Stimulated activated CD4-positive, alpha-beta T cell treated with anti-CD3 and anti-CD28 coated beads, TNF-alpha, amount 100 ng/mL, for 4 hours (primary cell): ENCODE results near the gene SYNE1.
"Not testable (repeated sequence)": the region's sequence is repeated elsewhere in the genome, so short reads cannot be mapped to it uniquely, and the experiment has no call there.

Experiments
- DNase-seq, 3 experiments: peaks; one replicate each; pipeline ENCODE4 v3.0.0-alpha.2; 2020; ENCODE audit warnings: low read depth in 3 of 3

Gene SYNE1

GRCh38 chr6:152099446-152100182 is 537.5 kb downstream of the SYNE1 start:
- DNase-seq: no peak

GRCh38 chr6:152098683-152099082 is 538.5 kb downstream of the SYNE1 start:
- DNase-seq: no peak

DNA sequence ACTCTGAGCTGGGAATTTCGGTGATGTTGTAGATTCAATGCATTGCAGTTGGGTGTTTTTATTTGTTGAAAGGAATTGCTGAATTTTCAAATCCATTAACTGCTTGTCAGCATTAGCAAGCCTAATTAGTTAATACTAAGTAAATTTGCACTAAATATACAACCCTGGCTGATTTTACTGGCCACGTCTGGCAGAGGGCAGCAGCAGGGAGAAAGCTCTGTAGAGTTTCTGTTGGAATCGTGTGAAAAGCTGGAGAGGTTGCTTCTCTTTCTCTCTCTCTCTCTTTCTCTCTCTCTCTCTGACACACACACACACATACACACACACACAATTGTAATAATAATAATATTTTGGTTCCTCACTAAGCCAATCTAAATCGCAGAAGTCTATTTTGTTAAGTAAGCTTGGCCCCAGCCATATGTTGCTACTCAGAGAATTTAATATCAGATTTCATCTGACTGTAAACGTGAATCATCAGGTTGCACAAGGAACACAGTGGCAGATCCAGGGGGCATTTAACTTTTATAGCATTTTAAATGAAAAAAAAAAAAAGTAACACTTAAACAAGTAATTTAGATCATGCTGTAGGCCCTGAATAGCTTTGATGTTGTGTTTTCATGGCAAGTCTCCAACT is 540.2 kb downstream of the SYNE1 start:
- DNase-seq: no peak

GRCh38 chr6:152094992-152095592 is 542.1 kb downstream of the SYNE1 start:
- DNase-seq: no peak

- no peak for DNase-seq
Measured at GRCh38 chr6:152094276-152094675, 542.9 kb downstream of the SYNE1 start.

- no peak for DNase-seq
Measured at GRCh38 chr6:152093711-152094110, 543.5 kb downstream of the SYNE1 start.

DNA sequence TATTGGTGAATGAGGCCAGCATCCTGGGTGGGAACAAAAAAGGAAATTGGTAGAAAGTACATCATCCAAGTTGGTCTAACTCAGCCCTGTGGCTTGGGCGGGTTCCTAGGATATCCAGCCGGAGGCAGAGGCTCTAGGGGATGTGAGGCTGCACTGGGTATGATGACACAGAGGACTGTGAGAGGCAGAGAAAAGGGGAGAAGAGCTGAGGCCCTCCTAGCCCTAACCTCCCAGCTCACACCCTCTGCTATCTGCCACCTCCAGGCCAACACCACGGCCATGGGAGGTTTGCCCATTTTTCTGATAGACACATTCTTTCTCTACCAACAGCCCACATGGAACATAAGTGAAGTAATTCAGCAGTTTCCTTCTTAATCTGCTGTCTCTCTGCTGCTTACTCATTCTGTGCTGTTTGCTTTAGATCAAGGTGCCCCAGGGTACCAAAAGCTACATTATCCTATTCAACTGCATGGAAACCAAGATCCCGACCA is 545.3 kb downstream of the SYNE1 start:
- no peak for DNase-seq

DNA sequence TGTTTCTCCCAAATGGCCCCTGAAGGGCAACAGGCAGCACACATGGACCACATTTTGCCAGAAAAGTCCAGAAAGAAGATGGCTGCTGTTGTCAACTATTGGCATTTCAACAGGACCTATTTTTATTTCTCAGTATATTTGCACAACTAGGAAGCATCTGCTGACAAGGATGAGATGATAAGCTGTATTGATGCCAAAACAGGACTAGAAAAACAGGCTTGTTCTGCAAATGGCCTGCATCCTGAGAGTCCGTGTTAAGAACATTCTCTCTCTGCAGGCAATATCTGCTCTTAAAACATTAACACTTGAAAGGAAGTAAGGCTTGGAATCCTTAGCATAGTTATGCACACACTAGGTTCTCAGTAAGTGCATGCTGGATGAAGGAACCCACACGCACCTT is 546.0 kb downstream of the SYNE1 start:
- no peak for DNase-seq

DNA sequence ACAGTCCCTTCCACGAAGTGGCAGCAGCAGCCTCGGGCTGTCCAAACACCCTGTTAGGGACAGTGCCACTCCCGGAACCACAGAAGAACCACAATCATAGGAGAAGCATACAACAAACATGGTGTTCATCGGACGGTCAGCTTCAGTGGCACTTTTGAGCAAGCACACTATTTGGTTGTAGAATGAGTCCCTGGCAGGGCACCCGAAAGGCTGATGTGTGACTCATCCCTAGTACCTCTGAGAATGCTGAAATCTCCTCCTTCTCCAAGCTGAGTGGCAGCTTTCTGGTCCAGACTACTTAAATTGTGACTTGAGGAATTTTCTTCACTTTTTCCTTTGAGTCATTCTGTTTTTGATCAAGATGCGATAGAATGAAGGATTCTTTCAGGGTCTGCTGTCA is 547.2 kb downstream of the SYNE1 start:
- no peak for DNase-seq

GRCh38 chr6:152087701-152088100 is 549.5 kb downstream of the SYNE1 start:
- no peak for DNase-seq

DNA sequence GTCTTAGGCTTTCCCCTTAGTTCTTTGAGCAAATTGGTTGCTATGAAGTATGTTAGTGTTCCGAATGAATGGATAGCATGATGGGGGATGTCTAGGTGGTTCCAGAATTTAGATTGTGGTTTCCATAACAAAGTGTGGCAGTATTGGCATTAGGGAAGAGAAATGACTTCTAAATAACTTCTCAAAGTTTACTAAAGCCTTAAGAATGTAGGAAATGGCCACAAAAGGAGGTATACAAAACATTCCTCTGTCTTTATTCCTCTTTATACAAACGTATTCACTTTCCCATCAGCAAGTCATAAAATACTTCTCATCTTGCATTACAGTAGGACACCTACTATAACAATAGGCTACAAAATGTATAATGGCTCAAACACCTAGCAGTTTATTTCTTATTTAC is 550.1 kb downstream of the SYNE1 start:
- no peak for DNase-seq

DNA sequence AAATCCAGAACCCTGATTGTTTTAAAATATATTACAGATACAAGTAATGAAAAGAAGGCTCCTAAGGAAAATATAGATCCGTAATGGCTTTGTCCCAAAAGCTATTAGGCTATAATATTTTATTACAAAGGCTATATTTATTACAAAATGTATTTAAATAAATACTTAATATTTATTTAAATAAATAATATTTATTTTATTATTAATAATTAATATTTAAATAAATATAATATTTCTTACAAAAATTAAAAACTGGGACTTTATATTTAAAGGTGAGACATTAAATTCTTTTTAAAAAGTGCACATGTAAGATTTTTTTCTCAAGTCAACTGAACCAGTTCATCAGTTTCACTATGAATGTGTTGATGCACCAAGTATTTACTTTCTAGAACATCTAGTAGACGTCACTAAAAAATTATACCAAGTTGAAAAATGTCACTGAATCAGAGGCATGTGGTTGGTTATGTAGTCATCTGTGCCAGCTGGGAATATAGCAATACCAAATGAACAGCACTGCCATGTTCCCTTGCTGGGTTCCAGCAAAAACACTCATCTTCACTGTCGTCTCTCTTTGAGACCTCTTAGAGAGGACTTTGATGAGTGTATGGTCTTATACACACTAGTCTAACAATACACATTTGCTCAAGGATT is 550.8 kb downstream of the SYNE1 start:
- no peak for DNase-seq

- no peak for DNase-seq
Measured at GRCh38 chr6:152085451-152085921, 551.7 kb downstream of the SYNE1 start.

GRCh38 chr6:152078804-152079203 is 558.4 kb downstream of the SYNE1 start:
- DNase-seq: no peak

DNA sequence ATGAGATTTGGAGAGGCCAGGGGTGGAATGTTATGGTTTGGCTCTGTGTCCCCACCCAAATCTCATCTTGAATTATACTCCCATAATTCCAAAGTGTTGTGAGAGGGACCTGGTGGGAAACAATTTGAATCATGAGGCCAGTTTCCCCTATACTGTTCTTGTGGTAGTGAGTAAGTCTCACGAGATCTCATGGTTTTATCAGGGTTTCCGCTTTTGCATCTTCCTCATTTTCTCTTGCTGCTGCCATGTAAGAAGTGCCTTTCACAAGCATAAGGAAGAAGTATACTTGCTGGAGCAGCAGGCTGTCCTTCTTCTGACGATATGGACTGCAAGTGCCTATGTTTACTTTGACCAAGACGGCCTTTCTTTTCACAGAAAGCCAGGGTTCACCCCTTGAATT is 559.2 kb downstream of the SYNE1 start:
- DNase-seq: no peak

DNA sequence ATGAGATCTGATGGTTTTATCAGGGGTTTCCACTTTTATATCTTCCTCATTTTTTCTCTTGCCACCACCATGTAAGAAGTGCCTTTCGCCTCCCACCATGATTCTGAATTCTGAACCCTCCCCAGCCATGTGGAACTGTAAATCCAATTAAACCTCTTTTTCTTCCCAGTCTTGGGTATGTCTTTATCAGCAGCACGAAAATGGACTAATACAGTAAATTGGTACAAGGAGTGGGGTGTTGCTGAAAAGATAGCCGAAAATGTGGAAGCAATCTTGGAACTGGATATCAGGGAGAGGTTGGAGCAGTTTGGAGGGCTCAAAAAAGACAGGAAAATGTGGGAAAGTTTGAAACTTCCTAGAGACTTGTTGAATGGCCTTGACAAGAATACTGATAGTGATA is 560.9 kb downstream of the SYNE1 start:
- not testable (repeated sequence) for DNase-seq

- no peak for DNase-seq
Measured at GRCh38 chr6:152071843-152072242, 565.3 kb downstream of the SYNE1 start.
